AG08395 (cell line): ENCODE measurements around the gene OR7G1.

Source experiments
- DNase-seq: peaks from one replicate; pipeline ENCODE4 v3.0.0; 2012; ENCODE audit warnings: mixed read lengths, low spot score

Gene OR7G1, protein sequence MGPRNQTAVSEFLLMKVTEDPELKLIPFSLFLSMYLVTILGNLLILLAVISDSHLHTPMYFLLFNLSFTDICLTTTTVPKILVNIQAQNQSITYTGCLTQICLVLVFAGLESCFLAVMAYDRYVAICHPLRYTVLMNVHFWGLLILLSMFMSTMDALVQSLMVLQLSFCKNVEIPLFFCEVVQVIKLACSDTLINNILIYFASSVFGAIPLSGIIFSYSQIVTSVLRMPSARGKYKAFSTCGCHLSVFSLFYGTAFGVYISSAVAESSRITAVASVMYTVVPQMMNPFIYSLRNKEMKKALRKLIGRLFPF

DNA sequence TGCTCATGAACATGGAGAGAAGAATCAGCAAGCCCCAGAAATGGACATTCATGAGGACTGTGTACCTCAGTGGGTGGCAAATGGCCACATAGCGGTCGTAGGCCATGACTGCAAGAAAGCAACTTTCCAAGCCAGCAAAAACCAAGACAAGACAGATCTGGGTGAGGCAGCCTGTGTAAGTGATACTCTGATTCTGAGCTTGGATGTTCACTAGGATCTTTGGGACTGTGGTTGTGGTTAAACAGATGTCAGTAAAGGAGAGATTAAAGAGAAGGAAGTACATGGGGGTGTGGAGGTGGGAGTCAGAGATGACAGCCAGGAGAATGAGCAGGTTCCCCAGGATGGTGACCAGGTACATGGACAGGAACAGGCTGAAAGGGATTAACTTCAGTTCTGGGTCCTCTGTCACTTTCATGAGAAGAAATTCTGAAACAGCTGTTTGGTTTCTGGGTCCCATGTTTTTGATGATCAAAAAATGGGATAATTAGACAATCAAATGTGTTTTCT lies at the start of gene OR7G1:
OR7G1 (minus strand) TSS at position 457 of the 507 bp plus-strand sequence; CDS start at position 457, 0 bp downstream.
- no peak for DNase-seq

DNA sequence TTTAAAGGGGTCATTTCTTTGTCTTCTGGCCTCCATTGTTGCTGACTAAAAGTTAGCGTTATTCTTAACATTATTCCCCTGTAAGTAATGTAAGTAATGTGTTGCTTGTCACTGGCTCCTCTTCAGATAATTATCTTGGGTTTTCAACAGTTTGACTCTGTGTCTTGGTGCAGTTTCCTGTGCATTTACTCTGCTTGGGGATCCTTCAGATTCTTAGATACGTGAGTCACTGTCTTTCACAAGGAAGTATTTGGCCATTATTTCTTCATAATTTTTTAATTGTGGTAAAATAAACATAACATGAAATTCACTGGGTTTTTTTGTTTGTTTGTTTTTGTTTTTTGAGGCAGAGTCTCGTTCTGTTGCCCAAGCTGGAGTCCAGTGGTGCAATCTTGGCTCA lies 49.7 kb upstream of the OR7G1 start:
- no peak for DNase-seq

DNA sequence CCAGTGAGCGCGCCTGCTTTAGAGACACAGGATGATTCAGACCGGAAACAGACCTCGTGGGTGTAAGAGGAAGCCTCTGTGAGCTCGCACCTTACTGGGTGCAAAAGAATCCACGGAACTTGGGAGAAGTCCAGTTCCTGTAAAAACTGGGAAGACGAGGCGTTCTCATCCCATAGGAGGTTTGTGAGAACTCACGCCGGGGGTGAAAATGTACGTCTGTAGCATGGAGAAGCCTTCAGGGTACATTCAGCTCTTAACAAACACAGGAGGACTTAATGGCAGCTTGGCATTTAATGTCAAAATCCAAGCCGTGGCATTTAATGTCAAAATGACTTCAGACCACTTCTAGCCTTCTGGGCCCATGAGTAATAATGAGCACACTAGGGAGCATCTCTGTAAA lies 45.9 kb upstream of the OR7G1 start:
- no peak for DNase-seq

DNA sequence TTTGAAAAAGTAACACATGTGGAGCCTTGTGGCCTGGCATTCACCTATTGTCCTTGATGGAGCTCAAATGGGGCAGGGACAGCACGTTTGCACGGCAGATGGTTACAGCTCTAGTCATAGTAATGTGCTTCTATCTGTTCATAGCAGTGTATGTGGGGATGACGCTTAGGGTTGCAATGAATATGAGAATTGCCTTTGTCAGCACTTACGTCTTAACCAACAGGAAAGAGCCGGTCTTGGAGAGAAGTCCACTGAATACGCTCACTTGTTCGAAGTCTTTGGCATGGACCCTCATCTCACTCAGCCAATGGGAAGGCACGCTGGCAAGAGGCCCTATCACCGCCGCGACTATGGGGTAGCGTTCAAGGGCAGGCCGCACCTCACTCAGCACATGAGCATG lies 44.3 kb upstream of the OR7G1 start:
- no peak for DNase-seq

DNA sequence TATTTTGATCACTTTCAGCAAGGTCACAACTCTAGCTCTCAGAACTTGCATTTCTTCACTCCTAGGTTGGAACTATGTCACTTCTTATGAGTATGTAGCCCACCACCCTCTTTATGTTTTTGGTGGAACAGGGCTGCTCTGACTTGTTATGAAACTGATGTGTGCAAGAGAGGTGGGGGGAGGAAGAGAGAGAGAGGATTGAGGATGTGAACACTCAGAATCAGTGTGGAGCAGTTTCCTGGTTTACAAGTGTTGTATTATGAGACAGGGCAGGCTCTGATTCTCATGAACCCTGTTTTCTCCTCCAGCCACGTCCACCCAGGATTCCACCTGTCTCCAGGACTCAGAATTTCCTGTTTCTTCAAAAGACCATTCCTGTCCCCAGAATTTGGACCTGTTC lies 40.7 kb upstream of the OR7G1 start:
- no peak for DNase-seq

DNA sequence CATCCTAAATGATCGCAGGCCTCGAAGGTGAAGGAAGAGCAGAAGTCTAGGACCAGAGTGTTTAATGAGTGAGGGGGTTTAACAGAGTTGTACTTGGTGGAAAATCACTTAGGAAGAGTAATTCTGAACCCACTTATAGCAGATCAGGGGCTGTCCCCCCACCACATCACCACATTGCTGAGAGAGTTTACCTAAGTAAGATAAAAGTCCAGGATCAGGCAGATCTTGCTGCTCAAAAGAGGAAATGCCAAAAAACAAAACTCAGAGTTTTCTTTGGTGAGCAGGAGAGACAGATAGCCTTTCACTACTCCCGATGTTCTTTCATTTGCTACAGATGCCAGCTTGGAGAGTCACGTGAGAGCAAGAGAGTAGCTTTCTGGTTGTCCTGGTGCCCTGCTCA lies 40.0 kb upstream of the OR7G1 start:
- DNase-seq = no peak

DNA sequence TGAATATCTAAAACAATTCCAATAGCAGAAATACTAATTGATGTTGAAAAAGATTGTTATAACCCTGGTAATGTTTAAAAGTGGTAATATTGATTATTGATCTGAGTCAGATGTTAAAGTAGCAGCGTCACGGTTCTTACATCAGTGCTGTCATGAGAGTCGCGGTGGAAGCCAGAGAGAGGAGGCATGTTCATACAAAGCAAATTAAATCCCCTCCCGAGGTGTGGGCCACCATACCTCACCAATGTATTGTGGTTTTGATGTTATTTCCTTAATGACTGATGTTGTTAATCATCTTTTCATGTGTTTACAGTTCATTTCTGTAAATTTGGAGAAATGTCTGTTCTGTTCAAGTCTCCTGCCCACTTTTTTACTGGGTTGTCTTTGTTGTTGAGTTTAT lies 35.8 kb upstream of the OR7G1 start:
- DNase-seq = no peak

DNA sequence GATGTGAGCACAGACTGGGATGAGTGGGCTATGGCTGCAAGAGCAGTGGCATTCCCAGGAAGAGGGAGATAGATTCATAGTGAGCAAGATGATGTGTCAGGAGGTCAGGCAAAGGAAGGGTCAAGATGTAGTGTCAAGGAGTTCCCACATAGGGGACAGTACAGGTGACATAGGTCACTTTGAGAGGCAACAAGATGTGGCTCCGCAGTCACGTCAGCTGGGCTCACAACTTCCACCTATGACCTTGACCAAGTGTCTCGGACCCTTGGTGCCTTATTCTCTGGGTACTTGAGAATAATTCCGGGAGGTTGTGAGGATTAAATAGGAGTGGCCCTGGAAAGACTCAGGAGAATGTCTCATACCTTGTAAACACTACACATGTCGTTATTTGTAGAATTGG lies 35.1 kb upstream of the OR7G1 start:
- no peak for DNase-seq

DNA sequence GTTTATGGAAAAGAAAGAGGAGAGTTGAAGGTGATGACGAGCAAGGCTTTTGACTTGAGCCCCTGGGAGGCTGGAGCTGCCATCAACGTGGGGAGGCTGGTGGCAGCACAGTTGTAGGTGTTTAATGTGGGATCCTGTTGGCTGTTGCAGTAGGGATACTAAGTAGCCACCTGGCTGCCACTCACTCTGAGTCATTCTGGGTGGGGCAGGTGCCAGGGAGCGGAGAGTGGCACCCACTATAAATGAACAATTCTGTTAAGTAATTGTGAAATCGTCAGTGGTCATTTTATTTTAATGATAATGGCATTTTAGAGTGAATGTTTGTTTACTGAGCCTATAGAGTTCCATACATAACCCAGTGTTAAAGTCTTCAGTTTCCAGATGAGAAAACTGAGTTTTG lies 34.4 kb upstream of the OR7G1 start:
- no peak for DNase-seq

DNA sequence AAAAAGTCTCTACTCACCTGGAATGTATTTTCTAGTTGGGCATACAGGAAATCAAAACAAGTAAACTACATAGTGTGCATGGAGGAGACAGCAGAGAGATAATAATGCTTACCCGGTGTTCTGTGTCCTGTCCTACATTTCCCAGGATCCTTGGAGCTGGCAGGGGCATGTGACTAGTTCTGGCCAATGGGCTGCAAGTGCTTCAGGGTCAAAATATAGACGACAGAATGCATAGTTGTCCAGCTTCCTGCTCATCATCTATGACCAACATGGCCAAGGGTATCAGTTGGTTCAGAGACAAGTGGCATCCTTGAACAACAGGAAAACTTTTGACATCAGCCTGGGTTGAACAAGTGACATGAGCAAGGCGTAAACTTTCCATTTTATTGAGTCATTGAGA lies 33.1 kb upstream of the OR7G1 start:
- DNase-seq = no peak

DNA sequence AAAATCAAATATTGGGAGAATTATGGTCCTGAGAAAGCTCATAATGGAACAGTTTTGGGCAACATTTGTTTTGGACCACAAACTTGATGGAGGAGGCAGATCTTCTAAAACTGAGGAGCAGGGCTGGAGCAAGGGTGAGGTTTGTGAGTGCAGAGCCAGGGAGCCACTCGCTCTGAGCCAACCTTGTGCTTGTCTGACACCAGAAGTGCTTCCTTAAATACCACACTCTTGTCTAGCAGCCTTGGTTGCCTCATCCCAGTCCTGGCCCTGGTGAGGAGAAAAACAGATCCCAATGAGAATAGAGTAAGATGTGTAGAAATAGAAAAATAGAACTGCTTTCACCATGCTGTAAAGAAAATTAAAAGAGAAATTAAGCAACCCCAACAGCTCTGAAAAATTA lies 31.3 kb upstream of the OR7G1 start:
- no peak for DNase-seq

DNA sequence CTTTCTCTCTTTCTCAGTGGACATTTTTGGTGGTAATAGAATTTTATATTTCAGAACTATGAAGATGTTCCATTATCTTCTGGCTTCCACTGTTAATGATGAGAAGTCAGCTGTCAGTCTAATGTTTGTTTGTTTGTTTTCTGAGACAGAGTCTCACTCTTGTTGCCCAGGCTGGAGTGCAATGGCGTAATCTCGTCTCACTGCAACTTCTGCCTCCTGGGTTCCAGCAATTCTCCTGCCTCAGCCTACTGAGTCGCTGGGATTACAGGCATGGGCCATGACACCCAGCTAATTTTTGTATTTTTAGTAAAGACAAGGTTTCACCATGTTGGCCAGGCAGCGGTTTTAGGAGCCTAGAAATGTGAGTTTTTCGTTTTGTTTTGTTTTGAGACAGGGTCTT lies 29.4 kb upstream of the OR7G1 start:
- DNase-seq = no peak

DNA sequence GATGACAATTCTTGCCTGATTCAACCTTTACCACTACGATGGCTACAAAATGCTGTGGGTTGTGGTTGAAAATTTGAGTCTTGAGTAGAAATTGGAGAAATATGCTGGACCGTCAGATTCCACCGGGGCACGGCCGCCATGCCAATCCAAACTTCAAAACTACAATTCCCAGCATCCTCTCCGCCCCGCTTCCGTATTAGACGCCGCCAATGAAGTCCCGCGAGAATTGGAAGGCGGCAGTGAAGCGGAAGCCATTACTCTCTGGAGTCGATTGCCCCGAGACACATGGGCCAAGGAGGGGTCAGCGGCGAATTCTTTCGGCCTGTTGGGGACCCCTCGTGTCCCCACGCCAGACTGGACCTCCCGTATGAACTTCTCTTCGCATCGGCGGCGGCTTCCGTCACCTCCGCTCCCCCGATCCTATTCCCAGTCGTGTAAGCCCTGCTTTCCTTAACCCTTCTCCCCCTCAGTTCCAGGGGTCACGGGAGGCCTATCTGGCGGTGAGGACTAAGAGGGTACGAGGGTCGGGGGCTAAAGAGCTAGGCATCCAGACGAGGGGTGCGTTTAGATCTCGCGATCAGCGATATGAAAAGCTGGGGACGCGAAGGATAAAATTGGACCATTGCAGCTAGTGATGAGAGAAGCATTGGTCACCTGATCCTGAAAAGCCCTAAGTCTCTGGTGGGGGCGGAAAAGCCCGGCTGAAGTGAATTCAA lies 24.8 kb upstream of the OR7G1 start, which contains the start of gene ZNF317:
ZNF317 (plus strand) TSS at position 239 of the 716 bp plus-strand sequence. CDS start 15,620 bp downstream, outside the sequence.
- peak; percentile 93 for DNase-seq

DNA sequence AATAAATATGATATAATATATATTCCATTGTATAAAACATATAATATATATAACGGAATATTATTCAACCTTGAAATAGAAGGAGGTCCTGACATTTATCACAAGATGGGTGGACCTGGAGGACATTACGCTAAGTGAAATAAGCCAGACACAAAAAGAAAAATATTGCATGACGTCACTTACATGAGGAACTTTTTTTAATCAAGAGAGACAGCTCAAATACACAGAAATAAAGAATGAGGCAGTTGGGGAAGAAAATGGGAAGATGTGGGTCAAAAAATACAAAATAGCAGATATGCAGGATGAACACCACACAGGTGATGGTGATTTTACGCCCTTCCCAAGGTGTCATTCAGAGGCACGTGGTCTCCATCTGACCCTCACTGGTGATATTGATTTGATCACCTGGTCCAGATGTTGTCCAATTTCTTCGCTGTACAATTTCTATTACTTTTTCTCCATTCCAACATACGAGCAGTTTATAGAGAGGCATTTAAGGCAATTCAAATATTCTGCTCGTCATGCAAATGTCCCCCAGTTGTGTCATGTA lies 24.1 kb upstream of the OR7G1 start:
- DNase-seq = no peak

DNA sequence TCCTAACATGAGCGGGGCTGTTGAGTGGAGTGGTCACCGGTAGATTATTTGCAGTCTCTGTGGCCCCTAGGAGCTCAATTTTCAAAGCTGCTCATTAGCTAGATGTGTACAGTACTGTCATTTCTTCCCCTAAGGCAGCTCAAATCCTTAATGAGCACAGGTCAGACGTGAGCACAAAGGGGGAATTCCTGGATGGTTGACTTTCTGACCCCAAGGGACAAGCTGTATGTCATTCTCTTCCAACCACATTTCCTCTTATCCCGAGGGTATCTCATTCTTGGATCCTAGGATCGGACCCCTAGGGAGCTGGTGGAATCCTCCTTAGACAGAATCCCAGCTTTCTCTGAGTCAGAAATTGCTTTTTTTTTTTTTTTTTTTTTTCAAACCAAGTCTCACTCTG lies 16.9 kb upstream of the OR7G1 start:
- no peak for DNase-seq

DNA sequence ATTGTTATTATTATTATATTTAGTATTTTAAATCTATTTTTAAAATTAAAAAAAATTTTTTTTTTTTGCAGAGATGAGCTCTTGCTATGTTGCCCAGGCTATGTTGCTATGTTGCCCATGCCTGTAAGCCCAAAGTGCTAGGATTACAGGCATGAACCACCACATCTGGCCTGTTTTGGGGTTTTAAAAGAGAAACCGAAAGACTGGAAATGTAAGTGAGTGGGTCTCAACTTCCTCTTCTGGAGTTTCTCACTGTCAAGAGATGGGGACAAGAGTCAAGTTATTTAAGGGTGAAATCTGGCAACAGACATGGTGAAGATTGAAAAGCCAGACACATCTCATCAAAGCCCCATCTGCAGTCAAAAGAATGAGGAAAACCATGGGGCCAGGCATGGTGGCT lies 15.4 kb upstream of the OR7G1 start:
- no peak for DNase-seq

DNA sequence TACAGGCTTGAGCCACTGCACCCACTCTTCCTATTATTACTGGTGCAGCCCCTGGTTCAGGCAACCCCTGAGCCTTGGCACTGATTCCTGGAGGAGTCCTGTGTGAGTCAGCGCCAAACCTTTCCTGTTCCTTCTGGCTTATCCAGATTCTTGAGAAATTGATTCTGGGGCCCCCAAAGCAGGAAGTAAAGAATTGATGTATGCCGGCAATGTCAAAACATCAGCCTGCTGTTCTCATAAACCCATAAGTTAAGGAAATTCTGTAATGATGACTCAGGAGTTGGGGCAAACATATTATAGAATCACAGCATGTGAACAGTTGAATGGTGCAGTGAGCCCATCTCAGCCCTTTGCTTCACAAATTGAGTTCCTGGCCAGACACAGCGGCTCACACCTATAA lies 12.6 kb upstream of the OR7G1 start:
- DNase-seq = no peak

DNA sequence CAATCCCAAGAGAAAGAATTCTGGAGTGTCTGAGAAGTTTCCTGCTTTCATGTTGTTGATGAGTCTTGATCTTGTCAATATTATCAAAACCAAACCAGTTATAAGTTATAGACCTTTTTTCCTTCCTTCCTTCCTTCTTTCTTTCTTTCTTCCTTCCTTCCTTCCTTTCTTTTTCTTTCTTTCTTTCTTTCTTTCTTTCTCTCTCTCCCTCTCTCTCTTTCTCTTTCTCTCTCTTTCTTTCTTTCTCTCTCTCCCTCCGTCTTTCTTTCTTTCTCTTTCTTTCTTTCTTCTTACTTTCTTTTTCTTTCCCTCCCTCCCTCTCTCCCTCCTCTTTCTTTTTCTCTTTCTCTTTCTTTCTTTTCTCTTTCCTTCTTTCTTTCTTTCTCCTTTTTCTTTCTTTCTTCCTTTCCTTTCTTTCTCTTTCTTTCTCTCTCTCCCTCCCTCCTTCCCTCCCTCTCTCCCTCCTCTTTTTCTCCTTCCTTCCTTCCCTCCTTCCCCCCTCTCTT lies 11.4 kb upstream of the OR7G1 start, which contains the start of gene OR7G3:
OR7G3 (minus strand) TSS at position 51 of the 506 bp plus-strand sequence; CDS start at position 51, 0 bp downstream.
- DNase-seq = no peak

DNA sequence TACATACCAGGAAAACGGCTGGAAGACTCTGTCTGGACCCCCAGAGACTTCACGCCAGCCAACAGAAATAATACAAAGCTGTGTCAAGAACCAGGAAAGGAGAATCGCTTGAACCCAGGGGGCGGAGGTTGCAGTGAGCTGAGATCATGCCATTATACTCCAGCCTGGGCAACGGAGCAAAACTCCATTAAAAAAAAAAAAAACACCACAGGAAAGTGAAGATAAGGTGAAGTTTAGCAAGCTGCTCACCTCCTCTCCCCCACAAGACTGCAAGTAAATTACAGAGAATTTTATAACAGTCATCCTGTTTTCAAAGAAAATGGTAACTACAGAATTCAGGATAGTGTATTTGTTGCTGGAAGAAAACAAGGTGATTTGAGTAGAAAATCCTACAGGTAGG lies 984 bp upstream of the OR7G1 start:
- DNase-seq = no peak

DNA sequence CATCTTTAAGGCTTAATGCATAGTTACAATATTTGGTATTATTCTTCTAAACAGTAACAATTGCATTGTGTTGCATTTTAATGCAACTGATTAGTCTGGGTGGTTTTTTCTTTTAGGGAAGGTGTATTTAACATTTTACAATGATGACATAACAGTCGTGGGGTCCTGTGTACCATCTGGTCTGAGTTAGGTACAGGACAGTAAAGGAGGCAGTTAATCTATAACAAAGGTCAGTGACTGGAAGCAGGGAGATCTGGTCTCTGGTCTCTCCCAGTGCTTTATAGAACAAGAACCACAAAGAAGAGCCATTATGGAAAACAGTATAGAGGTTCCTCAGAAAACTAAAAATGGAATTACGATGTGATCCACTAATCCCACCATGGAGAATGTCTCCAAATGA lies 5.6 kb downstream of the OR7G1 start:
- no peak for DNase-seq

DNA sequence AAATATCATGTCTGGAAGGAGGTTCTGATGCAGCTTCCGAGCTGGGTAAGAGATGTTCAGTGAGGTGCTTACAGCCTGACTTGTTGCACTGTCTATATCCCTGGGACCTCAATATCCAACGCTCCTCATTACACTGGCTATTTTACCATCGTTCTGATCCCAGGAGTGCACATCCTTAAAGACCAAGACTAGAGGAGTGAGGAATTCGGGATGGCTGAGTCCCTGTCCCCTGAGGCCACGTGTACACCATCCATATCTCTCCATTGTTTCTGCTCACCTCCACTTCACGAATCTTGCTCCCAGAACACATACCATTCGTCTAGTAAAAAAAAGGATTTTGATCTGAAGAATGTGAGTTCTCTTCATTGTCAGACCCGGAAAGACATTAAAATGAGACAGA lies 8.2 kb downstream of the OR7G1 start, which contains the start of gene OR7G2:
OR7G2 (minus strand) TSS at position 101 of the 400 bp plus-strand sequence. CDS start 4,232 bp downstream, outside the sequence.
- DNase-seq = no peak

DNA sequence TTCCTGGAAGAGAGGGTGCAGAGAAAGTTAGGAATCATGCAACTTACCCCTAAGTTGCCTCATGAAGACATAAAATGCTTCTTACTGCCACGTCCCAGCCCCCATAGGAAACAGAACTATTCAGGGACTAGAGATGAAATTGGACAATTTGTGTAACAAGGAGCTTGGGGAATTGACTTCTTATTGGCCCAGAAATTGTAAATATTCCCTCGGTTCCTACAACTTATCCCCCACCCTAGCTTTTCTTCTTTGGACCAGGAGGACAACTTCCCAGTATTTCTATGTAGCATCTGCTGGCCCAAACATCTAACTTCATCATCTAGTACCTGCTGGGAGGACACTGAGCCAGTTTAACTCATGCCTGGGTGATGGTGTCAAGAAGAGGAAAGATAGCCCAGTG lies 28.8 kb downstream of the OR7G1 start, which contains the start of gene OR1M1:
OR1M1 (plus strand) TSS at position 301 of the 400 bp plus-strand sequence. CDS start 6,184 bp downstream, outside the sequence.
- no peak for DNase-seq

DNA sequence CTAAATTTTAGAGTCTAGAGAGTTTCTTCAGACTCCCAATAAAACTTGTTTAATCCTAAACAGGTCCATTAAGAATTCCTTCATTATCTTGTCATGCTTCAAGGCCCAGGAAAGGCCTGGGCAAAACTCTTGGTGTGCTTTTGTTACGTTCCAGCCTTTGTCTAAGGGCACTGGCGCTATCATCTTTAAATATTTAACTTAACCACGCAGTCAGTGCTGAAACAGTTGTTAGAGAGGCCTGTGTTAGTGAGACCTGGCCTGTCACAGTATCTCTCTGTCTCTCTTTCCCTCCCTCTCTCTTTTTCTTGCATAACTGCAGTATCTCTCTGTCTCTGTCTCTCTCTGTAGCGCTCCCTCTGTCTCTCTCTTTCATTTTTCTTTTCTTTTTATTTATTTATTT lies 36.9 kb downstream of the OR7G1 start:
- DNase-seq = no peak
